Smooth muscle cell (in vitro differentiated cells): ENCODE results near the gene AKAP13. TPM values are rescaled to one million over a fixed set of nuclear protein-coding genes. Genes with fewer than 3 reads are reported as not detected.

Experiments
- DNase-seq: peaks from one replicate; lab custom pipeline; 2025; ENCODE audit not compliant: unreplicated experiment; lab: John Stamatoyannopoulos, UW
- H2AFZ ChIP-seq: fragments of 200-600 bp; sonication (generic); 2 replicates; pipeline ENCODE4 v1.6.0; 2016; ENCODE audit warnings: antibody characterized with exemption, low read depth, mild to moderate bottlenecking
- H3F3A ChIP-seq: fragments of 200-600 bp; sonication (generic); 2 replicates; pipeline ENCODE4 v1.6.0; 2017; ENCODE audit warnings: antibody characterized with exemption, low read depth
- H3K27ac ChIP-seq: fragments of 200-600 bp; sonication (generic); 2 replicates; pipeline ENCODE4 v1.5.1; 2016; ENCODE audit warnings: low read depth, mild to moderate bottlenecking
- H3K27me3 ChIP-seq: fragments of 200-600 bp; sonication (generic); 2 replicates; pipeline ENCODE4 v1.6.1; 2016; ENCODE audit warnings: low read depth, mild to moderate bottlenecking
- H3K36me3 ChIP-seq: fragments of 200-600 bp; sonication (generic); 2 replicates; pipeline ENCODE4 v1.5.1; 2016; ENCODE audit warnings: low read depth
- H3K4me1 ChIP-seq: fragments of 200-600 bp; sonication (generic); 2 replicates; pipeline ENCODE4 v1.5.1; 2016; ENCODE audit warnings: low read depth
- H3K4me2 ChIP-seq: fragments of 200-600 bp; sonication (generic); 2 replicates; pipeline ENCODE4 v1.6.0; 2016; ENCODE audit warnings: mild to moderate bottlenecking
- H3K4me3 ChIP-seq: fragments of 200-600 bp; sonication (generic); 2 replicates; pipeline ENCODE4 v1.5.1; 2016; ENCODE audit warnings: mild to moderate bottlenecking
- H3K79me2 ChIP-seq: fragments of 200-600 bp; sonication (generic); 2 replicates; pipeline ENCODE4 v1.6.0; 2016; ENCODE audit warnings: low read depth, mild to moderate bottlenecking
- H3K9ac ChIP-seq: fragments of 200-600 bp; sonication (generic); 2 replicates; pipeline ENCODE4 v1.6.0; 2016; ENCODE audit warnings: low read depth
- H3K9me3 ChIP-seq: fragments of 200-600 bp; sonication (generic); replicated peaks from 2 replicates; pipeline ENCODE4 v1.5.1; 2016; ENCODE audit warnings: low read depth
- H4K20me1 ChIP-seq: fragments of 200-600 bp; sonication (generic); 2 replicates; pipeline ENCODE4 v1.6.0; 2016; ENCODE audit warnings: low read depth
- WGBS: methylation state at CpG from one replicate; pipeline ENCODE4 v1.1.7; 2016; ENCODE audit warnings: low lambda C conversion rate; 5-methylcytosine and 5-hydroxymethylcytosine counted together
- polyA plus RNA-seq: library from polyadenylated mRNA; unstranded; fragments of >200 nt; fragmentation: Nextera tagmentation; extraction: Ambion mirVana; gene quantifications from 2 replicates; pipeline ENCODE4 v1.2.1, GENCODE V29; 2016
- total RNA-seq: library from RNA; depleted of rRNA; stranded (reverse); fragments of >200 nt; gene quantifications from 2 replicates; pipeline ENCODE4 v1.2.3, GENCODE V29; 2014
- TF ChIP-seq, protein P1 (sequence below): fragments of 200-600 bp; sonication (generic); IDR thresholded peaks from 2 replicates; pipeline ENCODE4 v1.5.1; 2017; ENCODE audit warnings: borderline replicate concordance, mild to moderate bottlenecking, antibody characterized with exemption; ENCODE audit not compliant: insufficient read depth, poor library complexity, severe bottlenecking

The AKAP13 gene
- total and polyA plus RNA-seq, 2 experiments from 2014 or later: 43.3 to 63.5 TPM

DNA sequence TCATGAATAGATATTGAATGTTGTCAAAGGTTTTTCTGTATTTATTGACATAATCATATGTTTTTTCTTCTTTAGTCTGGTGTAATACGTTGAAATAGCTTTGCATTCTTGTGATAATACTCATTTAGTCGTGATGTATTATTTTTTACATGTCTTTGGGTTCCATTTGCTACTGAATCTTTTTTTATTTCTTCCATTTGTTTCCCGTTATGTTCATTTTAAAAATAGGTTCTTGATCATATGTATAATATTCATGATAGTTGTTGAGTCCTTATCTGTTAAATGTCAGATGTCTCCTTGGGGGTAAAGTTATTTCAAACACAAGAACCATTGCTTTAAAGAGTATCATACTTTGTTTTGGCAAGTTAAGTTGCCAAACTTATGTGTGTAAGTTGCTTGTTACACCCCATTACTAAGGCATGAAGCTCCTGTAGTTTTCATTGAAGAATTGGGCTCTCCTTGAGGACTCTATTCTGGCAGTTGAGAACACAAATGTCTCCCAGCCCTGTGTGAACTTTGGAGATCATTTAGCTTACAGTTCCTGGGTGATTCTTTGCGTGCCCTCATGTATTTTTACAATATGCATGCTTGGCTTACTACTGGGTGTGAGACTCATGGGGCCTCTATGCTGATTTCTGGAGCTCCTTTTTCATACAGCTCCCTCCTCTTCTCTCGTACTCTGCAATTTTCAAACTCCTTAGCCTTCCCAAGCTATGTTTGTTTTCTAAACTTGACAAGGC, 8.3 kb downstream of the AKAP13 start:
- Histone ChIP-seq H3K4me1 (peaks cover 14% of the 10 kb centered on the region), H3K27ac (no peak overlapping the region), H2AFZ (no peak overlapping the region), H3K4me3 (no peak overlapping the region), H3K4me2 (no peak overlapping the region), H3K36me3 (no peaks in the 10 kb centered on the region), H3K27me3 (no peaks in the 10 kb centered on the region), H3K79me2 (peaks cover 100% of the 10 kb centered on the region), H3K9me3 (no peaks in the 10 kb centered on the region), H3K9ac (no peak overlapping the region), H3F3A (no peaks in the 10 kb centered on the region), H4K20me1 (peaks cover 98% of the 10 kb centered on the region)
- TF ChIP-seq, protein P1, sequence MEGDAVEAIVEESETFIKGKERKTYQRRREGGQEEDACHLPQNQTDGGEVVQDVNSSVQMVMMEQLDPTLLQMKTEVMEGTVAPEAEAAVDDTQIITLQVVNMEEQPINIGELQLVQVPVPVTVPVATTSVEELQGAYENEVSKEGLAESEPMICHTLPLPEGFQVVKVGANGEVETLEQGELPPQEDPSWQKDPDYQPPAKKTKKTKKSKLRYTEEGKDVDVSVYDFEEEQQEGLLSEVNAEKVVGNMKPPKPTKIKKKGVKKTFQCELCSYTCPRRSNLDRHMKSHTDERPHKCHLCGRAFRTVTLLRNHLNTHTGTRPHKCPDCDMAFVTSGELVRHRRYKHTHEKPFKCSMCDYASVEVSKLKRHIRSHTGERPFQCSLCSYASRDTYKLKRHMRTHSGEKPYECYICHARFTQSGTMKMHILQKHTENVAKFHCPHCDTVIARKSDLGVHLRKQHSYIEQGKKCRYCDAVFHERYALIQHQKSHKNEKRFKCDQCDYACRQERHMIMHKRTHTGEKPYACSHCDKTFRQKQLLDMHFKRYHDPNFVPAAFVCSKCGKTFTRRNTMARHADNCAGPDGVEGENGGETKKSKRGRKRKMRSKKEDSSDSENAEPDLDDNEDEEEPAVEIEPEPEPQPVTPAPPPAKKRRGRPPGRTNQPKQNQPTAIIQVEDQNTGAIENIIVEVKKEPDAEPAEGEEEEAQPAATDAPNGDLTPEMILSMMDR: no peak
- DNase-seq: no peak
- 88% methylated on average over 5 of the region's 5 CpGs for WGBS

DNA sequence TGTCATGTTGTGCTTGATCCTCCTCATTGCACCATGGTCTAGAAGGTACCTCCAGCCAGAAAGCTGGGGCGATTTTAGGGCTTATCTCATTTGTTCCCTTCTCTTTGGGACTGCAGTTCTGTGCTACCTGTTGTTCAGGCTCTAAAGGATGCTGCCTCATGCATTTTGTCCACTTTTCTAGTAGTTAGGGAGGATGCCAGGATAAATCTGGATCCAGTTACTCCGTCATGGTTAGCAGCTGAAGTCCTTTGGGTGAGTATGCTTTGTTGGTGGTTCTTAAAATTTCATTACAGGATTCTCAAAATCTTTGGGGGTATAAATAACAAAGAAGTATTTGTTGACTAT, 8.9 kb downstream of the AKAP13 start:
- 96% methylated on average over 2 of the region's 2 CpGs for WGBS
- no peaks in the 10 kb centered on the region for H3K36me3 ChIP-seq
- peaks cover 100% of the 10 kb centered on the region for H3K79me2 ChIP-seq
- peaks cover 98% of the 10 kb centered on the region for H4K20me1 ChIP-seq
- H3K4me1 ChIP-seq: peaks cover 16% of the 10 kb centered on the region
- H3K27me3 ChIP-seq: no peaks in the 10 kb centered on the region
- no peak overlapping the region for H3K27ac ChIP-seq
- TF ChIP-seq, protein P1: no peak
- H3F3A ChIP-seq: no peaks in the 10 kb centered on the region
- H3K4me3 ChIP-seq: no peak overlapping the region
- H3K9ac ChIP-seq: no peak overlapping the region
- no peaks in the 10 kb centered on the region for H3K9me3 ChIP-seq
- no peak overlapping the region for H3K4me2 ChIP-seq
- no peak overlapping the region for H2AFZ ChIP-seq
- no peak for DNase-seq

DNA sequence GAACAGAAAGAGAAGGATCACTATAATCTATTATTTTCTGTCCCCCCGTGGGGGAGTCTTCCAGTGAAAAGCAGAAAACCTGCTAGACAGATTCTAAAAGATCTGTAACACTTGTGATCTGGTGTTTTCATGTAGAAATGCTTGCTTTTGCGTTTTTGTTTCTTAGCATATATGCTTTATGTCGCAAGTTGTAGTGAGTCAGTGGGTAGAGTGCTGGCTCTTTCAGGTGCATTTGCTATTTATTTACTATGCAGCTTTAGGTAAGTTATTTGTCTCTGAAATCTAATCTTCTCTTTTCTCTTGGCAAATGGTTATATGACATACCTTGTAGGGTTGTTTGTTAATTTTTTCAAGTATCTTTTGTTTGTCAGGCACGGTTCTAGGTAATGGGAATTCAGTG, 9.4 kb downstream of the AKAP13 start:
- H4K20me1 ChIP-seq: peaks cover 98% of the 10 kb centered on the region

More for the DNA sequence above, 9.4 kb downstream of the AKAP13 start:
- WGBS: 88% methylated on average over 4 of the region's 4 CpGs
- Histone ChIP-seq H3K36me3 (no peaks in the 10 kb centered on the region), H3K9me3 (no peaks in the 10 kb centered on the region), H3K79me2 (peaks cover 100% of the 10 kb centered on the region), H3K9ac (no peak overlapping the region), H3F3A (no peaks in the 10 kb centered on the region), H3K4me1 (peaks cover 21% of the 10 kb centered on the region), H2AFZ (no peak overlapping the region), H3K27me3 (no peaks in the 10 kb centered on the region), H3K4me3 (no peak overlapping the region), H3K4me2 (no peak overlapping the region), H3K27ac (no peak overlapping the region)
- TF ChIP-seq, protein P1: no peak
- no peak for DNase-seq
